HG03575 (cell line): ENCODE measurements around the gene ELFN1.
"Not testable (repeated sequence)": the region's sequence is repeated elsewhere in the genome, so short reads cannot be mapped to it uniquely, and the experiment has no call there.

Source experiments
- ATAC-seq: cut with Tn5 transposase; IDR thresholded peaks from one replicate; pipeline ENCODE4 v1.9.1; 2021; ENCODE audit not compliant: unreplicated experiment, insufficient number of reproducible peaks, low FRiP score; ENCODE audit errors: extremely low read depth

ELFN1 gene

GRCh38 chr7:1716263-1717094 is 46.4 kb downstream of the ELFN1 start:
- no peak for ATAC-seq

DNA sequence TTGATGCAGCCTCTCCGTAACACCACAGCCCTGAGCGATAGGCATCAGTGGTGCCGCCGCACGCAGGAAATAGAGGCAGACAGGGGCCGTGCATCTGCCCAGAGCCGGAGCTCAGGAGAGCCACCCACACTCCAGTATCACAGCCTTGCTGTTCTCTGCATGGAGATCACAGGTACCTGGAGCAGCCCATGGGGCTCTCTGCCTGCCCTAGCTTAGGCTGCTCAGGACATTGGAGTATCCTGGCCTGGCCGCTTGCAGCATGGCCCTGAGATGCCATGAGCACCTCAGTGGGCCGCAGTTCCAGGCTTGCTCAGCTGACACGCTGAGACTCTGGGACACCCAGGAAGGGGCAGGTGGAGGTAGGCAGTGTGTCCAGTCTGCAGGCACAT is 47.0 kb downstream of the ELFN1 start:
- ATAC-seq = no peak

DNA sequence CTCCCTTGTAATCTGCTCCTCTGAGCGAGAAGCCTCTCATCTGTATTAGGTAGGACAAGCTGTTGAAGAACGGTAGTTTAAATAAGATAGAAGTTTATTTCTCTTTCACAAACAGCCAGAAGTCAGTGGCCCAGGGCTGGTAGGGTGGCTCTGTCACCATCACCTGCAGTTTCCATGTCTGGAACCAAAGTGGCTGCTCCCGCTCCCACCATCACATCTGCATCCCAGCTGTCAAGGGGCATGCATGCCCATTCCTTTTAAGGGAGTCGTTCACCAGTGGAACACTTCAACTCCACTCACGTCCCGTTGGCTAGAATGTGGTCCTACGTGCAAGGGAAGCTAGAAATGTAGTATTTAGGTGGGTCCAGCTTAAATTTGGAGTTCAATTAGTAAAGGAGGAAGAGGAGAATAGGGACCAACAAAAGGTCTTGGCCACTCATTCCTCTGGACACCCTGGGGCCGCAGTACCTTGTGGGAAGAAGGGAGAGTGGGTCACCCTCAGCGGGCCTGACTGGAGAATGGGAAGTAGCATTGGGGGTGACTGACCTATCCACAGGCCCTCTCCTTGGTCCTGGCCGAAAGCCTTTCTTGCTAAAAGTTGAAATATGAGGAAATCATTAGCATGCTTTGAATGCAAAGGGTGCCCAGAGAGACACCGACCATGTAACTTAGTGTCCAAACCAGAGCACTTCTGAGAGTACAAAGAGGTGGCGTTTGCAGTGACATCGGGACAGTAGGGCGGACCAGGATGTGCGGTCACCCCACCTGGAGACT is 48.0 kb downstream of the ELFN1 start:
- no peak for ATAC-seq

GRCh38 chr7:1718850-1719249 is 48.8 kb downstream of the ELFN1 start:
- not testable (repeated sequence) for ATAC-seq

GRCh38 chr7:1719256-1719655 is 49.2 kb downstream of the ELFN1 start:
- ATAC-seq = not testable (repeated sequence)

DNA sequence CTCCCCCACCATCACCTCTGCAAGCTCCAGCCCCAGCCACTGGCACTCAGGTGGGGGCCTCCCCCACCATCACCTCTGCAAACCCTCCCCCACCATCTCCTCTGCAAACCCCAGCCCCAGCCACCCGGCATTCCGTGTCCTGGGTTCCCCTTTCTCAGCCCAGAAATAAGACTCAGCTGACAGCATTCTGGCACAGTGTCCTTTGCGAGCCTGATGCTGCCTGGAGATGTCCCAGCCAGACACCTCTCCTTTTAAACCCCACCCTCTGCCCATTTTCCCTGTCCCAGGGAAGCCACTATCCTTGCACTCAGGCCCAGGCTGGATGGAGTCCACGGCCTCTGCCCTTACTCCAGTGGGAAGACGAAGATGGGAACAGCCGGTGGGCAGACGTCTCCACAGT is 49.8 kb downstream of the ELFN1 start:
- ATAC-seq = no peak

DNA sequence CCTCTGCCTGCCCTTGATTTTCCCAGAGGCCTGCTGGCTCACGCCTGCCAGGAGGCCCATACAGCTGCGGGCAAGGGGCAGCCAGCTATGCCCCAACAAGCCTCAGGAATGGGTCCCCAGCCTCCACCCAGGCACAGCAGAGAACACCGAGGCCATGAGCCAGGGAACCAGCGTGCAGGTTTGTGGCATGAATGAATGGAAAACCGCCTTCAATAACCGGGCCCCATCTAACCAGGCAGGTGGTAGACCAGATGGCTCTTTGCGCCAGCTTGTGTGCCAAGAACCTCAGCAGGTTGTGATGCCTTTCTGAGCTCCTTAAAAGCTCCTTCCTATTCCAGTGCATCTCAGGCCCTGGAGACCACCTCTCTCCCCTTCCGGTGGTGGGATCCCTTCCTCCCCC is 50.2 kb downstream of the ELFN1 start:
- ATAC-seq = no peak

- no peak for ATAC-seq
These were observed 51.1 kb downstream of the ELFN1 start for GRCh38 chr7:1721047-1721690.

GRCh38 chr7:1723254-1723653 is 53.2 kb downstream of the ELFN1 start:
- ATAC-seq = no peak

DNA sequence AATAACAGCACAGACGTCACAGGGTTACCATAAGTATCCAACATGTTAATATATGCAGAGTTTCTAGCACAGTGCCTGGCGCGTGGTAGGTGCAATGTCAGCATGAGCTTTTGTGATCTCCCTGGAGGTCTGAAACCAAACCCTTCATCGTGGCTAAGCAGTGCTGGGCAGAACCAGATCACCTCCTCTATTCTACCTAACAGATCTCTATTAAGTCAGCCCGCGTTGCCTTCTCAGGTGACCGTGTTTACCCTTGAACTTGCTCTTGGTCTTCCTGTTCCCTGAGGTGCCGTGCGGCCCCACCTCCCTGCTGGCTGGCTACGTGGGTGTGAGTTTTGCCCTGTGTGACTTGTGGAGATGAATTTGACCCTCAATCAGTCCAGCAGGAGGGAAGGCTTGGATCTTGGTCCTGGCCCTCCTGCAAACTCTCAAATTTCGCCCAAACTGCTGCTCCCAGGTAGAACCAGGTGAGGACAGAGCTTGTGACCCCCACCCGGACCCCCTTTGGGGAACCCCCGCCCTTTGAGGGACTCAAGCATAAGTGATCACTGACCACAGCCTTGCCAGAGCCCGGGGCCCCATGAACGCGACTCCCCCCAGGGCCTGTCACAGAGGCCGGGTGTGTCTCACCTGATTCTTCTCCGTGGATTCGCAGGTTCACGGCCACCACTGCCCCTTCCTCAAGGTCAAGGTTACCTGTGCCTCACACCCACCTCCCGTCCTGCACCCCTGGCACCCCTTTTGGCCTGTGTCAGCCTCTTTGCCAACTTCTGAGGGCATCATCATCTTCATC is 54.2 kb downstream of the ELFN1 start:
- ATAC-seq = no peak

DNA sequence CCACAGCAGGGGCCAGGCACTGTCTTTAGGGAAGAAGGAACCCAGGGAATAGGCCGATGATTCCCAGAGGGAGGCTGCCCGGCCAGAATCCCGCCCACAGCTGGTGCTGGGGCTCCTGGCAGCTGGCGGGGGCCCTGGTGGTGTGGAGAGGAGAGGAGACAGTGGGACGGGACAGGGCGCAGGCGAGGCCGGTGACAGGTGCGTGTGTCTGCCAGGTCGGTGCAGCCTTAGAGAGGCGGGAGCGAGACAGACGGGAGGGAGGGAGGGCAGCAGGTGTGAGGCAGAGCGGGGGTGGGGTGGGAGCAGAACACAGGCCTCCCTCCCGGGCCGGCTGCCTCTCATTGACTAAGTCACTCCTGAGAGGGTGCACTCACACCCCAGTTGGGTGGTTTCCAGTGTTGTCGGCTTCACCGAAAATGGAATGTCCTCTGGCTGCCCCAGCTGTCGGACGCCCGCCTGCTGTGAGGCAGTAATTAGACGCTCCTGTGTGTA is 55.2 kb downstream of the ELFN1 start:
- no peak for ATAC-seq

- no peak for ATAC-seq
These were observed 55.9 kb downstream of the ELFN1 start for GRCh38 chr7:1725766-1726630.

GRCh38 chr7:1727079-1727478 is 57.0 kb downstream of the ELFN1 start:
- ATAC-seq = no peak

- ATAC-seq = no peak
These were observed 57.9 kb downstream of the ELFN1 start for GRCh38 chr7:1727812-1728570.

- ATAC-seq = no peak
These were observed 59.1 kb downstream of the ELFN1 start for GRCh38 chr7:1729183-1729582.

DNA sequence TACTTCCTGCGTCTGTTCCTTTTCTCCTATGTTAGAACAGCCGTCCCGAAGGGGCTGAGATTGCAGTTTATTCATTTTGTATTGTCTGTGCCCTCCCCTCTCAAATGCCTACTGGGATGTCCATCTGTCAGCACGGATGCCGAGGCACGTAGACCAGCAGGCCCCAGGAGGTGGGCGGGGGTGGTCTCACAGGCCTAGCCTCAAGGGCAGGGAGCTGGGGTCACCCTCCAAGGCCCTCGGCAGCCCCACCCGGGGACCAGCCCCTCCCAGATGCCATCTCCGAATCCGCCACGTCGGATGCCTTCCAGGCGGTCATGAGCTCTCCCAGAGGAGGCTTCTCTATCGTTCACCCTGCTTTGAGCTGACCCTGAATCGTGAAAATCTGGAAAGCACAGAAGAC is 59.7 kb downstream of the ELFN1 start:
- no peak for ATAC-seq

- ATAC-seq = no peak
These were observed 62.0 kb downstream of the ELFN1 start for GRCh38 chr7:1732072-1732471.
